Fibroblast of gingiva (primary cell): ENCODE measurements around the gene SCUBE1.

Source experiments
- DNase-seq: peaks from one replicate; pipeline ENCODE4 v3.0.0-alpha.2; 2011; ENCODE audit warnings: low read depth

The SCUBE1 gene

DNA sequence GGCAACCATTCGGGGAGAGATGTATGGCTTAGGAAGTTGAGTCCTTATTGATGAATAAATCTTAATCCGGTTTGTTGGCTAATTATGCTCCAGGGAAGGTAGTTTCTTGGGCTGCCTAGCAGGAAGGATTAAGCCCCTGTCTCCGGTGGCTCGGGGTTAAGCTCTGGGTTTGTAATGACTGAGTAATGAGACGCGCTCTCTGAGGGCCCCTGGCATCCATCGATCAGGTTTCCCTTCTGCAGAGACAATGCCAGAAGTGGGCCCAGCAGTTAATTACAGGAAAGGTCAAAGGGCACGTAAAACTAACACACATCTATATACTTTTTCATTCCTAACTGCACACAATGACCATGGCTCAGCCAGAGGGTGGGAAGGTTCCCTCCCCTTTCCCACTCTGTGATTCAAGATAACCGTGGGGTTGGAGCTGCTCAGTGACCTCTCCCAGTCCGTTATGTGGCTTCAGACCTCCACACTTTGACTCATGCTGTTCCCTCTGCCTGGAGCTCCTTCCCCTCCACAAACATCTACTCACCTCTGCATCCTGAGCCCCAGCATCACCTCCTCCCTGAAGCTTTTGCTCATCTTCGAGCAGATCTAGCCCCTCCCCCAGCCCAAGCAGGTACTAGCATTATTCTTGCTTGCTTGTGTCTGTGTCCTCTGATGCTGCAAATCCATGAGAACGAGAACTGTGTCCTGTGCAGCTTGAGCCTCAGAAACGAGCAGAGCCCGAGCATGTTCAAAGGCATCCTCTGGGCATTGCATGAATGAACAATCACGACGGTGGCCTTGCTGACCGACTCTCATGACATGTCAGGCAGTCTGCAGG, 16.6 kb downstream of the SCUBE1 start:
- no peak for DNase-seq

DNA sequence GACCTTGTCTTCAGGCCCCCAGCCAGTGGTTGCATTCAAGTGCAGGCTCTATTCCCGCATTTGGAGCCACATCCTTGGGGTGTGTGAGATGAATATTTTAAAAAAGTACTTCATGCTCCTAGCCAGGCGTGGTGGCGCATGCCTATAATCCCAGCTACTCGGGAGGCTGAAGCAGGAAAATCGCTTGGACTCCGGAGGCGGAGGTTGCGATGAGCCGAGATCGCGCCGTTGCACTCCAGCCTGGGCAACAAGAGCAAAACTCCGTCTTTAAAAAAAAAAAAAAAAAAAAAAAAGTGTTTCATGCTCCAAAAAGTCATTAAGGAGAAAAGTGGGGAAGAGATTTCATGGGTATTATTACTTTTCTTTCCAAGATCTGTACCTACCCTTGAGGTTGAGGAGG, 18.0 kb downstream of the SCUBE1 start:
- DNase-seq, result no peak

DNA sequence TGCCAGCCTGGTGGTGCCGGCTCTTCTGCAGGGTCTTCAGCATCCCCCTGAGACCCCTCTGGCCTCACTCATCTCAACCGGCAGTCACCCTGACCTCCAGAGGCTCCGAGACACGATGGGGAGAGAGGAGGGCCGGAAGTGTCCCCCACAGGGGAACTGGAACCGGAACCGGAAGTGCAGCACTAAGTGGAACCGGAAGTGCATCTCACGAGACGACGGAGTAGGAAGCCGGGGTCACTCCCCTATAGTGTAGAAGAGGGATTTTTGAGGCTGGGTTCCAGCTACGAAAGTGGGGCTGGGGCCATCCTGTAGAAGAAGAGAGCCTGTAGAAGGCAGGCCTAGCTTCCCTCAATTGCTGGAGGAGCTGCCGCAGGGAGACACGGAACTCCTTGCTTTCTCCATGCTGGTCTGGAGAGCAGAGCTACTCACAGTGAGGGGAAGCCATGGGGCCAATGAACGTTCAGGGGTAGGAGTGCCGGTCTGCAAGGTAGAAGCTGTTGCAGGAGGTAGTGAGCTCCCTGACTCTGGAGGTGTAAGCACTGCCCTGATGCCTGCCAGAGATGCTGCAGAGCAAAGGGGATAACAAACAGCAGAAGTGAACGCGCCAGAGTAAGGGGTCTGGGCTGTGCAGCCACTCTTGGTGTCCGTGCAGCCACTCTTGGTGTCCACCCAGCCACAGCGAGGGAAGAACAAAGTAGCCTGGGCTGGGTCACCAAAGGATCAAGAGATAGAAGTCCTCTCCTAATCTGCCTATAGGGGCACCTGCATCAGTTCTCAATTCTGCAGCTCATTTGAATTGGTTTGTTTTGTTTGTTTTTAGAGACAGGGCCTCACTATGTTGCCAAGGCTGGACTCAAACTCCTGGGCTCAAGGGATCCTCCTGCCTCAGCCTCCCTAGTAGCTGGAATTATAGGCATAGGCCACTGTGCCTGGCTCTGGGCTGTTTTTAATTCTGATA, 21.9 kb downstream of the SCUBE1 start:
- DNase-seq, result no peak

DNA sequence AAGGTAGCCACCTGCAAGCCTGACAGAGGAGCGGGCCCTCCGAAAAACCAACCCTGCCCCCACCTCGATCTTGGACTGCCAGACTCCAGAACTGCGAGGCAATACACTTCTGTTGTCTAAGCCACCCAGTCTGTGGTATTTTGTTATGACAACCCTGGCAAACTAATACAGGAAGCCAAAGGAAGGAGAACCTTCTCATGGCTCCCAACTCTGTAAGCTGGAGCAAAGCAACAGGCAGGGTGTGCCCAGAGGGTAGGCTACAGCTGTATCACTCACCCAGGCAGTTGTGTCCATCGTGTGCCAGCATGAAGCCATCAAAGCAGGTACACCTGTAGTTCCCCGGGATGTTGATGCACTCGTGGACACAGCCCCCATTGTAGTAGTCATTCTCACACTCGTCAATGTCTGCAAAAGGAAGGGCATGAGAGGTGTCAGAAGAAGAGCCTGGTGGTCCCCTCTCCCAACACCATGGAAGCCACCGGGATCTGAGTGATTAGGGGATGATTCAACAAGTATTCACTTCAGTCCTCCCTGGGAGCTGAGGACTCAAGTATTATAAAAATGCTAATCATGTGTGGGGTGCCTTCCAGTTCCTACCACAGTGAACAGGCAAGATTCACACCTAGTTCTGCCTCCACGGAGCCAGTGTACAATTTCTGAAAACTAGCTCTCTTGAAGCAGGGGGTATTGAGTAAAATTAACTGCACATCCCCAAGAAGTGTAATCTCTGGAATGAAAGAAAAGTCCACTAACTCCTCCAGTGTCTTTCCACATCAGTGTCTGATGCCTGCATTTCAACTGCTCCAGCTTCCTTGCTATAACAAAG, 23.3 kb downstream of the SCUBE1 start:
- no peak for DNase-seq

DNA sequence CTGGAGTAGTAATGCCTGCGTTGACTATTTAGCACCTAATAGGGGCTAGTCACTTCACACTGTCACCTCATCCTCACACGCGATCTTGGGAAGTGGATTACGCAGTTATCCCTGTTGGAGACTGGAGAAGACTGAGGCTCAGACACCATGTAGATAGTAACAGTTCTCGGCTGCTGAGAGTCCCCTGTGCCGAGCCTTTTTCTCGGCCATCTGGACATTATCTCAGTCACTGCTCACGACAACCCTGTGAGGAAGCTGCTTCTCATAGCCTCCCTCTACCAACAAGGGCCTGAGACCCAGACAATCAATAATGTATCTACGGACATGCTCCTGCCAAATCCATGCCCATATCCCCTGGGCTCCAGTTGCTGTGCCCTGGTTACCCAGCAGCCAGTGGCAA, 25.9 kb downstream of the SCUBE1 start:
- DNase-seq, result no peak

DNA sequence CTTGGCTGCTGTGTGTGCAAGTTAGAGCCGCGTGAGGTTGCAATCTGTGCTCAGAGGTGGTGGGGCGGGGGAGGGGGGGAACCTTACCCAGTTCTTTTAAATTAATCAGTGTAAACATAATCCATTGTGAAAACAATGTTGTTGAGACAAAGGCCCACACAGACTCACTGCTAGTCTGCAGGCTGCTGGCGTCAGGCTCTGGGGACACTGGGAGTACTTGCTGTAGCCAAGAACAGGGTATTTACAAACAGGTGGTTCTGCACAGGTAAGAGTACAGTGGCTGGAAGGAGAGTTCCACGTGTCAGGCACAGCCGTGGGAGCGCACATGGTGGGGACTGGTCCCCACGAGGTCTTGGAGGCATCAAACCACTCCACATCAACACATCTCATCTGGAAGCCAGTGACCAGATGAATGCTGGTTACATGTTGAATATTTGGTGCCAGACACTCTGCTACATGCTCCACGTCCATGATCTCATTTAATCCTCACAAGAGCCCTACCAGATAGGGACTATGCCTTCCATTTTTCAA, 27.4 kb downstream of the SCUBE1 start:
- DNase-seq, result no peak

DNA sequence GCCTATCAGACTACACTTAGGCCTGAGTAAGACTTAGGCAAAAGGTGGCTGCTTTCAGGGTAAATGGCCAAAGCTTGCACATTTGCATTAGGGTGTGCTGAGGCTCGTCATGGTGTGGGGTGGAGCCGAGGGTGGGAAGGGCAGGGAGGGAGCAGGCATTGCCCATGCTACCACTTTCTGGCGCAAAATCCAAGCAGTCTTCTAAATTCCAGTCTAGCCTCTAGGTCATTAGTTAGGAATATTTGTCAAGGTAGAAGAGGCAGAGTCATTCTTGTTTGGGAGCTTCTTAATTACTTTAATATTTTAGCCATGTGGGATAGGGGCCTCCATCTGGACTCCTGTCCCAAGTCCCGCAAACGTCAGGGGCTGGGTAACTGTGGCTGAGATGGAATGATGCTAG, 28.6 kb downstream of the SCUBE1 start:
- no peak for DNase-seq

DNA sequence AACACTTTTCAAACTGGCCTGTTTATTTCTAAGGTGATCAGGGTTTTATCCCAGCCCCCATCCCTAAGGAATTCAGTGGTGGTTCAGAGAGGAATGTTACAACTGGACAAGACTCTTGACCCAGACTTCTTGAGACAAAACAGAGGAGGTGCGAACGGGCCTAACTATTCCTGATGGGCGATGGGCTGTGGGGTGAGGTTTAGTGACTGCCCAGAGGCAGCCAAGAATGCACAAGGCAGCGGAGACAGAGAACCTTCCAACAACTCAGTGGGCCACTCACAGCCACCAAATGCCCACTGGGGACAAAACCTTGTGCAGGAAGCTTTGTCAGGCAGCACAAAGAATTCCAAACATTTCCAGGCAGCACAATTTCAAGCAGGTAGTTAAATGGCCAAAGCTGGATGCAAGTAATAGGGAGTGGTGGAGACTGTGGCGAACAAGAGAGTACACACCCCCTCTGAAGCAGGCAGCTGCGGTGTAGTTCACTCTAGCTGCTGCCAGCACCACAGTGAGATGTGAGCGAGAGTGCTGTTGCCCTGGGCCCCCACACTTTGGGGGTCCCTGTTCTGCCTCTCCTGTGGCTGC, 29.2 kb downstream of the SCUBE1 start:
- no peak for DNase-seq

DNA sequence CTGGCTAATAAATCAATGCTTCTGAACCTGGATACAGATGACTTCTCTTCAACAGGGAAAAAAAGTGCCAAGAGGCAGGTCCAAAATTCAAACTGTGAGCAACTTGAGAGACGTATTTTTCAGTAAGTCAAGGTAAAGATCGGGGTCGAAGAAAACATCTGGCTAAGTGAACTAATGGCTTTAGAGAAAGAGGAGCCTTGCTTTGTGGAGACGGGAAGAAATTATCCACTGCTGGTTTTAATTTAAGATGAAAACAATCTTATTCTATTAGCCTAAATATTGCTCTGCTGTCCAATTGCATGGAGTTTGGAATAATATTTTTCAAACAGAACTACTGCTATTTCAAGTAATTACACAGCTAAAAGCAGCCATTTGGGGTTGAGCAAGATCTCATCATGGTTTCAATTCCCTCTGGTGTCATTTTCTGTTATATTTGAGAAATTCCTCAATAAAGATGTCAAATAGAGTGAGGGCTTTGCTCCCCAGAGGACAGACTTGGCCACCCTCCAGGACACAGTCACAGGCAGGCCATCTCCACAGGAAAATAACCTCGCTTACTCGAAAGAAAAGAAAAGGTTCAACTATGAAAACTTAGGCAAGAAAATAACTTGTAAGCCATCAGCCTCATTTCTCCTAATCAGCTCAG, 29.8 kb downstream of the SCUBE1 start:
- DNase-seq, result peak; percentile 43

DNA sequence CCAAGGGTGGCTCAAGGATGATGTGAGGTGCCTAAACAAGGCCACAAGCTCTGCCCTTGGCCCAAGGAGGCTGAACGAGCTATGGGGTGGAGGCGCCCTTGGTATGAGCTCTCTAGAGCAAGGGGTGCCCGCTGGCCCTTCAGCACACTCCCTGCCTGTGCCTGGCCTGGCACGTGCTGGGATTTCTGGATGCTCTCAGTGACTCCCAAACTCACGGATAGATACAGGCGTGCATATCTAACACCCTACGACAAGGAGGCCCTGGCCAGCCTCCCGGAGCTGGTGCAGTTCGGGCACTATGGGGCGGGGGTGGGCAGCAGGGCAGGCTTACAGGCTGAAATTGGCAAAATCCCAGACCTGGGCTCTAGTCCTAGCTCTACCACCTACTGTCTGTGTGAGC, 30.6 kb downstream of the SCUBE1 start:
- DNase-seq, result no peak

DNA sequence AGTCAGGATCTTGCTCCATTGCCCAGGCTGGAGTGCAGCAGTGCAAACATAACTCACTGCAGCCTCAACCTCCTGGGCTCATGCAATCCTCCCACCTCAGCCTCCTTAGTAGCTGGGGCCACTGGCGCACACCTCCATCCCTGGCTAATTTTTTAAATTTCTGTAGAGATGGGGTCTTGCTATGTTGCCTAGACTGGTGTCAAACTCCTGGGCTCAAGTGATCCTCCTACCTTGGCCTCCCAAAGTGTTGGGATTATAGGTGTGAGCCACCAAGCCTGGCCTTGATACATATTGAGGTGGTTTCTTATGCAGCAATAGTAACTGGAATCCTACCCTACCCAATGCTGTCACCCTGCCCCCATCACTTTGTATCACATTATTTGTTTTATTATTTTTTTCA, 32.4 kb downstream of the SCUBE1 start:
- no peak for DNase-seq

DNA sequence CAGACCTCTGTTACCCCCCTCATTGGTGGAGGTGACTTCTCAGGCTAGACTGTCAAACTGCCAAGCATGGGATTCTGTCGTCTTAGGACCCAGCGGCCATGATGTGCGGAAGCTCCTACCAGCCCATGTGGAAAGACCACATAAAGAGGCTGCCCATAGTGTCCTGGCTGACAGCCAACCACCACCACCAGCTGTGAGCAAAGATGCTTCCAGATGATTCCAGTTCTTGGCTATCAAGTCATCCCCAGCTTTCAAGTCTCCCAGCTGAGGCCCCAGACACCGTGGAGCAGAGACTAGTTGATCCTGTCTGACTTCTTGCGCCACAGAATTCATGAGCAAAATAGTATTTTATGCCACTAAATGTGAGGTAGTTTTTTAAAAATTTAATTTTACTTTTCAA, 32.9 kb downstream of the SCUBE1 start:
- DNase-seq, result no peak

DNA sequence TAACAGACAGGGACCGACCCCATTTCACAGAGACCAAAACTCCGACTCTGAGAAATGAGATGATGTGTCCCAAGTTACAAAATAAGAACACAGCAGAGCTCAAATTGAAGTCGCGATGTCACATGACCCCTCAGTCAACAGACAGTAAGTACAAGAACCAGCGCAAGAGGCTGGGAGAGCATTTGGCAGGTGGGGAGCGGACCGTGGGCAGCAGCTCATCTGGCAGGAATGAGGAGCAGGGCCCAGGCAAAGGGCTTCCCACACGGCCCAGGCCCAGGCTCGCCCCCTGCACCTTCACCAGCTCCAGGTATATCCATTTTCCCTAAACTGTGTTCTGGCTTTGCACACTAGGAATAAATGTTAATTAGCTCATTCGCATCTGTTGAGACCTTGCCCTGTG, 34.3 kb downstream of the SCUBE1 start:
- DNase-seq, result no peak

DNA sequence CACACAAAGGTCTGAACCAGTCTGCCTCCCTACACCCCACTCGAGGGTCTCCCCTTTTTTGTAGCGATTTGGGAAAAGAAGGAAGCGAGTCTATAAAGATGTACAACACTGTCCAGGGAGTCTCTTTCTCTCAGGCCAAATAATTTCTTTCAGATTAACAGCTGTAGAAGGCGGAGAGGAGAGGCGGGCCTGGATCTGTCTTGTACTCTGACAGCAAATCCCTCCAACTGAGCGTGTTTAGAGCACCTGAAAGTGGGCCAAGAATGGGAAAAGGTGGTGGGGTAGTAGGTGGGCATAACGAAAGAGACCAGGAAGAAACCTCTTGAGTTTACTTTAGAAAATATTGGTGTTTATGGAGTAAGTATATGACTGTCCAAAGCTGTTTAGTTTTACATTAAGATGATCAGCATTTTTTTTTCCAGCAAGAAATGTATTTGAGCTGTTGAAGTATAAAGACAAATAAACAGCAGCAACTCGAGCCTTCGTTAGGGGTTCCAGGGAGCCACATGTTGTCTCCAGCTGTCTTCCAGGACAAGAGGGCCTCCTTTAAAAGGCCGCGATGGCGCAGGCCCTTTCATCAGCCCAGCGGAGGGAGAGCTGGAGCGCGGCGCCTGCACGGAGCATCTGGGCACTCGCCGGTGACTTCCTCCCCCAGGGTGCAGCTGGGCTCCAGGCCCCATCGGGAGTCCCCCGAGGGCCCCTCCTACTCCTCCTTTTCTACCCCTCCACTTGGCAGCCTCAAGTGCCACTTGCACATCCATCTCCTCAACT, 34.9 kb downstream of the SCUBE1 start:
- DNase-seq, result peak; percentile 33

DNA sequence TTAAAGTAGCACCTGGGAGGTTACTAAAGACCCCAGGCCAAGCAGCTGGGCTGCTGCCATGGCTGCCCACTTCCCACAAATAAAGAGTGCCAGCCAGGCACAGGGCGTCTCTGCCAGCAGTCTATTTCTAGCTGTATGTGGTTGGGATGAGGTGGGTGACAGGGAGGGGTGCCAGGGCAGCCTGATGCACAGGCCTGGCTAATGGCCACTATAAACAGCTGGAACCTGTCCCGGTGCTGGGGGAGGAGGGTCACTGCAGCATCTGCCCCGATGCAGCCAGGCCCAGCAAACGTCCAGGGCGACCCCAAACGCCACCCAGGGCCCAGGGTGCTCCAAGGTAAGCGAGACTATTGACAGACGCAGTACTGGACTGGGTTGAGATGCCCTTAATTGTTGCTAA, 37.4 kb downstream of the SCUBE1 start:
- no peak for DNase-seq

DNA sequence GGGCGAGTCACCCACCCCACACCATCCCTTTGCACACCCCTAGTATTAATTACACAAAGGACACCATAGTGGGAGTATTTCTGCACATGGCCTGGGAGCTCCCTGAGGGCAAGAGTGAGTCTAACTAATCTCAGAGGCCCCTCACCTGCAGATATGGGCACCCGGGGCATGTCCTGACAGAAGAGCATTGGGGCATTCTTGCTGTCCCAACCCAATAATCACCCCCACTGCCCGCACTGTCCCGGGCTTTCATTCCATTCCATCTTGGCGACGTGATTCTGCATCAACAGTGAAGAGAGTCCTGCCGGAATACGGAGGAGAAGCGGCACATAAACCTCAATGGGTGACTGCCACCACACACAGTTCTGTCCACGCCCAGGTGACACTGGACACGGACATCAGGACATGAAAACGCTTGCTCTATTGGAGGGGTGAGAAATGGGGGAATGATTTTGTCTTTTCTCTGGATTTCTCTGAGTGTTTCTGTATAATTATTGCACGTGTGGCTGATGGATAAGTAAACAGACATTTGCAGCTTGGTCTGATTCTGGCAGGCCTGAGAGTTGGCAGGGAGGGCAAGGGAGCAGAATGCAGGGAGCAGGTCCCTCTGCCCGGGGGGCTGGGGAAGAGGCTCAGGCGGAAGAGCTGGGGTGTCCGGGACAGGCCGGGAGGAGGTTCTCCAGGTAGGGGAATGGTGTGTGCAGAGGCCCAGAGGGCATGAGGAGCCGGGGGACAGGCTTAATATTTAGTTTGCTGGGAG, 38.2 kb downstream of the SCUBE1 start:
- no peak for DNase-seq

DNA sequence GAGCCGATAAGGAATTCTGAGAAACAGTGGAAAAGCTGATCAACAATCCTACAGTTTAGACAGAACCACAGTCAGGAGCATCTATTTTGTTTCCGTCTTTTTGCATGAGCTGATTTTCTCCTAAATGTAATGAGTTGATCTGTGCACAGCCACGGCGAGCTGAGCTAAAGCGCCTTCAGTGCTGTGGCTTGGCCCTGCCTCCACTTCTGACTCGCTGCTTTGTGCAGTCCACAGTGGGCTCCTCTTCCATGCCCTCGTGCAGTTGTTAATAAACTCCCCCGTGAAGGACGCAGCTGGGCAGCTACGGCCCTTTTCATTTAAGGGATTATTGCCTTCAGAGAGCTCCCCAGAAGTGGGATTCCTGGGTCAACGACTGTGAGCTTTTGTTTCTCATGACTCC, 39.4 kb downstream of the SCUBE1 start:
- DNase-seq, result no peak

DNA sequence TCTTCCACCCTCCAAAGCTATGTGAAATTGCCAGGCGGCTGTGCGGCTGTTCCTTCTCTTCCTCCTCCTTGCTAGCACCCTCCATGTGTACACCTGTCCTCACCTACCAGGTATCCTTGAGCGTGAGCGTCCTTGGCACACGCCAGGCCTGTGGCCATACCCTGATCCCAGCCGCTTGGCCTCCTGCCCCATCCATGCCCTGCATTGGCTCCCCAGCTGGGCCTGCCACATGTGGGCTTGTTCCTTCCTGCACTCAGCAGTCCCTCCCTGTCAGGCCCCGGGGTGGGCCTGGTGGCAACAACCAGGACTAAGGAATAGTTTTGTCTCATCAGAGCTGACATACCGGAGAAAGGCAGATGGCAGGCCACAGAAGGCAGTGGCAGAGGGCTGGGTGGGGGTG, 40.0 kb downstream of the SCUBE1 start:
- DNase-seq, result no peak

DNA sequence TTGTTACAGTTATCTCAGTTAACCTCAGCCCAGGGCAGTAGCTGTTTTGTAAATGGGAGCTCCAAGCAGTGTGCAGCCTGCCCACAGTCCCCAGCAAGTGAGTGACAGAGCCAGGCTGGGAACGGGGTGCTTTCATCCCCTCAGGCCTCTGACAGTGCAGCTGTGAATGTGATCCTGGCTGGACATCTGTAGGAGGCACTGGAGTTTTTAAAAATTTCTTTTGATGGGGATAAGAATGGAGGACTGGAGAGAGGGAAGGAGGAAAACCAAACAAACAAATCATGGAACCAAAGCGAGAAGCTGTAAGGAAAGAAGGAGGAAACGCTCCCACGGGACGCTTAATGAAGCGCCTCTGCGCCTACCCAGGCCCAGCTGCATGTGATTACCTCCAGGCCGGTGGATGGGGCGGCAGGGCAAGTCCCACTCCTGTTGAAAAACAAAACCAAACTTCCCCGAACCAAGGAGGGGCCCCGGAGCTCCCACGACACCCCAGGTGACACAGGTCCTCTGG, 40.6 kb downstream of the SCUBE1 start:
- no peak for DNase-seq
